K562 (cell line): ENCODE measurements around the gene WDR93. TPM values are rescaled to one million over a fixed set of nuclear protein-coding genes. Genes with fewer than 3 reads are reported as not detected.

Source experiments
- L3MBTL2 ChIP-seq: fragments of 450-650 bp; IDR thresholded peaks from 2 replicates; pipeline ENCODE4 v1.6.1; 2016; ENCODE audit warnings: mild to moderate bottlenecking, moderate library complexity
- MYC ChIP-seq, 2 experiments: fragments of 250-450 bp in 1 of 2; sonication (Bioruptor Pico) in 1 of 2; IDR thresholded peaks; 2 replicates each; pipeline versions ENCODE4 v1.5.1 to v1.6.1; 2012 to 2021; ENCODE audit warnings: low read depth in 2 of 2, borderline replicate concordance in 1 of 2, improper control_type of control experiment in 1 of 2, low read length in 1 of 2, mild to moderate bottlenecking in 1 of 2, moderate library complexity in 1 of 2
- NBN ChIP-seq: fragments of 450-650 bp; IDR thresholded peaks from 2 replicates; pipeline ENCODE4 v1.6.1; 2016; ENCODE audit warnings: low read depth, mild to moderate bottlenecking
- NFIC ChIP-seq: fragments of 450-650 bp; IDR thresholded peaks from 2 replicates; pipeline ENCODE4 v1.6.1; 2017; ENCODE audit warnings: mild to moderate bottlenecking, inconsistent platforms
- NR4A1 ChIP-seq, 2 experiments: fragments of 250-450 bp in 1 of 2; fragments of 450-650 bp in 1 of 2; sonication (Bioruptor Pico) in 1 of 2; IDR thresholded peaks; 2 replicates each; pipeline versions ENCODE4 v1.4.0 to v1.6.1; 2016 to 2020; ENCODE audit warnings: mild to moderate bottlenecking in 2 of 2, missing compliant biosample characterization in 1 of 2, missing genetic modification characterization in 1 of 2, moderate library complexity in 1 of 2
- PHF8 ChIP-seq: fragments of 200-600 bp; sonication (generic); IDR thresholded peaks from 2 replicates; pipeline ENCODE4 v1.6.1; 2012; ENCODE audit warnings: mixed run types, mild to moderate bottlenecking, inconsistent platforms, low read length, moderate library complexity, borderline replicate concordance
- REST ChIP-seq, 2 experiments: fragments of 450-650 bp; formaldehyde crosslinking in 1 of 2; IDR thresholded peaks; 2 replicates each; pipeline versions ENCODE4 v1.4.0 to v1.6.1; 2014 to 2020; ENCODE audit warnings: mild to moderate bottlenecking in 2 of 2, borderline replicate concordance in 1 of 2, low read depth in 1 of 2
- TOE1 ChIP-seq, 2 experiments: fragments of 450-650 bp in 1 of 2; sonication (generic) in 1 of 2; formaldehyde crosslinking in 1 of 2; IDR thresholded peaks; 2 replicates each; pipeline versions ENCODE4 v1.7.1 to v1.8.0; 2016 to 2022; ENCODE audit warnings: borderline replicate concordance in 2 of 2, mild to moderate bottlenecking in 2 of 2, antibody characterized with exemption in 1 of 2, inconsistent platforms in 1 of 2, low read depth in 1 of 2, missing genetic modification reagents in 1 of 2, moderate library complexity in 1 of 2
- TRIM25 ChIP-seq: fragments of 450-650 bp; IDR thresholded peaks from 2 replicates; pipeline ENCODE4 v1.7.0; 2016; ENCODE audit warnings: borderline replicate concordance
- ZMIZ1 ChIP-seq, 2 experiments: fragments of 150-350 bp in 1 of 2; IDR thresholded peaks; 2 replicates each; pipeline ENCODE4 v1.6.1; 2012 to 2016; ENCODE audit warnings: low read depth in 2 of 2, low read length in 2 of 2, mild to moderate bottlenecking in 1 of 2, moderate library complexity in 1 of 2
- polyA plus RNA-seq, 8 experiments: library from polyadenylated mRNA; depleted of rRNA in 4 of 8; stranded (reverse) in 5 of 8; unstranded in 3 of 8; fragments of >200 nt; fragmentation: Nextera tagmentation in 2 of 8; fragmentation: Illumina TruSeq in 1 of 8; extraction: Ambion mirVana in 2 of 8; extraction: Trizol in 1 of 8; gene quantifications; 2 replicates each; pipeline versions ENCODE4 v1.2.1 to v1.2.3, GENCODE V29; 2011 to 2014; ENCODE audit warnings: inconsistent platforms in 1 of 8, missing spikeins in 1 of 8
- total RNA-seq, 7 experiments: library from RNA; depleted of rRNA in 6 of 7; stranded (reverse); fragments of >200 nt in 6 of 7; fragmentation: Illumina TruSeq in 2 of 7; extraction: Trizol in 2 of 7; gene quantifications; 2 replicates each; pipeline versions ENCODE4 v1.2.1 to v1.2.3, GENCODE V29; 2011 to 2021; ENCODE audit warnings: low replicate concordance in 1 of 7

WDR93 gene
- total and polyA plus RNA-seq, 9 of the 15 experiments (the other 6 are each of a cell fraction or from before 2014, with no cell fraction given): not detected

- TF ChIP-seq REST (IDR thresholded peaks at IDR 0.05; ENCODE audit: borderline replicate concordance) (peak; percentile 93), REST (CRISPR knock-in tag; IDR thresholded peaks at IDR 0.05; ENCODE audit: low read depth) (peak; percentile 82; the same call in 1 of the 2 replicates), MYC (IDR thresholded peaks at IDR 0.05; ENCODE audit: low read depth, low read length) (0 out of 2 replicates have a peak, but pooled peaks have one; percentile 40), MYC (CRISPR knock-in tag; IDR thresholded peaks at IDR 0.05; ENCODE audit: borderline replicate concordance, low read depth) (no peak), PHF8 (no peak), NR4A1 (CRISPR knock-in tag; IDR thresholded peaks at IDR 0.05) (0 out of 2 replicates have a peak, but pooled peaks have one; percentile 60), NR4A1 (tag; IDR thresholded peaks at IDR 0.05) (0 out of 2 replicates have a peak, but pooled peaks have one; percentile 28), ZMIZ1 (IDR thresholded peaks at IDR 0.05; ENCODE audit: low read depth in 2 of 2, low read length in 2 of 2) (0 out of 4 replicates have a peak, but pooled peaks of 1 of the 2 experiments have one; percentile 52), TRIM25 (no peak), NBN (peak; percentile 36; the same call in 1 of the 2 replicates), L3MBTL2 (peak; percentile 59), TOE1 (IDR thresholded peaks at IDR 0.05; ENCODE audit: borderline replicate concordance) (no peak; the same call in 1 of the 2 replicates), TOE1 (CRISPR knock-in tag; IDR thresholded peaks at IDR 0.05; ENCODE audit: borderline replicate concordance, low read depth) (no peak), NFIC (no peak)
These were observed 69.8 kb downstream of the WDR93 start (continued) for GRCh38 chr15:89760303-89761008.
